ENCODE data around the gene MAP1S. TPM values are rescaled to one million over a fixed set of nuclear protein-coding genes. Genes with fewer than 3 reads are reported as not detected.

MAP1S gene, protein sequence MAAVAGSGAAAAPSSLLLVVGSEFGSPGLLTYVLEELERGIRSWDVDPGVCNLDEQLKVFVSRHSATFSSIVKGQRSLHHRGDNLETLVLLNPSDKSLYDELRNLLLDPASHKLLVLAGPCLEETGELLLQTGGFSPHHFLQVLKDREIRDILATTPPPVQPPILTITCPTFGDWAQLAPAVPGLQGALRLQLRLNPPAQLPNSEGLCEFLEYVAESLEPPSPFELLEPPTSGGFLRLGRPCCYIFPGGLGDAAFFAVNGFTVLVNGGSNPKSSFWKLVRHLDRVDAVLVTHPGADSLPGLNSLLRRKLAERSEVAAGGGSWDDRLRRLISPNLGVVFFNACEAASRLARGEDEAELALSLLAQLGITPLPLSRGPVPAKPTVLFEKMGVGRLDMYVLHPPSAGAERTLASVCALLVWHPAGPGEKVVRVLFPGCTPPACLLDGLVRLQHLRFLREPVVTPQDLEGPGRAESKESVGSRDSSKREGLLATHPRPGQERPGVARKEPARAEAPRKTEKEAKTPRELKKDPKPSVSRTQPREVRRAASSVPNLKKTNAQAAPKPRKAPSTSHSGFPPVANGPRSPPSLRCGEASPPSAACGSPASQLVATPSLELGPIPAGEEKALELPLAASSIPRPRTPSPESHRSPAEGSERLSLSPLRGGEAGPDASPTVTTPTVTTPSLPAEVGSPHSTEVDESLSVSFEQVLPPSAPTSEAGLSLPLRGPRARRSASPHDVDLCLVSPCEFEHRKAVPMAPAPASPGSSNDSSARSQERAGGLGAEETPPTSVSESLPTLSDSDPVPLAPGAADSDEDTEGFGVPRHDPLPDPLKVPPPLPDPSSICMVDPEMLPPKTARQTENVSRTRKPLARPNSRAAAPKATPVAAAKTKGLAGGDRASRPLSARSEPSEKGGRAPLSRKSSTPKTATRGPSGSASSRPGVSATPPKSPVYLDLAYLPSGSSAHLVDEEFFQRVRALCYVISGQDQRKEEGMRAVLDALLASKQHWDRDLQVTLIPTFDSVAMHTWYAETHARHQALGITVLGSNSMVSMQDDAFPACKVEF
- total RNA-seq (10 to 100 TPM; 33.4 to 63.1 (median 45.6) TPM), polyA plus RNA-seq (10 to 100 TPM; 15.0 to 15.9 (median 15.0) TPM)
- long read RNA-seq, donor 1, partial matches to known transcripts, result 8 of 13 reads
- long read RNA-seq, donor 1, other reads (novel, unspliced or antisense), result 0 of 13 reads
- long read RNA-seq, donor 2, partial matches to known transcripts, result 5 of 9 reads
- long read RNA-seq, donor 2, other reads (novel, unspliced or antisense), result 0 of 9 reads

DNA sequence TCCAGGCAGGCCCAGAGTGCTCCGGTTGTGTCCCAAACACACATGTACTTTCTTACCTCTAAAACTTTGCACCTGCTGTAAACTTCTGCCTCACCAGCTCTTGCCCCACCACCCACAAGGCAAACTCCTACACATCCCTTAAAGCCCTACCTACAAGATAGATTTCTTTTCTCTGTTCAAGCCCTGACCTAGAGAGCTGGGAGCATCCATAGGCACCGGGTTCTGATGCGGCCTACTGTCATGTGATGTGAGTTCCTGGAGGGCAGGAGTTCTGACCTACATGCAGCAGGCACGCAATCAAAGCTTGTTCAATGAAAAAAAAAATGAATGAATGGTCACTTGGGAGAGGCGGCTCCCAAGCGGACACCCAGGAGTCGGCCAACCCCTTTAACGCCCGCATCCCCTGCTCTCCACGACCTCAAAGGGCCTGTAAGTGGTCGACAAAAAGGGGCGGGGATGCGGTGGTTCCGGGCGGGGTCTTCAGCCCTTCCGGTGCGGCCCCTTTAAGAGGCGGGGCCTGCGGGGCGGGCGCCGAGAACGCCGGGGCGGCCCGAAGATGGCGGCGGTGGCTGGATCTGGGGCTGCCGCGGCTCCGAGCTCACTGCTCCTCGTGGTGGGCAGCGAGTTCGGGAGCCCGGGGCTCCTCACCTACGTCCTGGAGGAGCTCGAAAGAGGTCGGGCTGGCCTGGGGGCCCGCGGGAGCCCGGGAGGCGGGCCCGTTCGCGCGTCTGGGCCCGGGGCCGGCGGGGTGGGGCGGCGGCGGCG, at the start of gene MAP1S:
Gene MAP1S, plus strand, starts transcription at position 534 of the 765 bp plus-strand sequence. Its CDS starts 23 bp downstream, at position 557.
- TF ChIP-seq, protein P1, sequence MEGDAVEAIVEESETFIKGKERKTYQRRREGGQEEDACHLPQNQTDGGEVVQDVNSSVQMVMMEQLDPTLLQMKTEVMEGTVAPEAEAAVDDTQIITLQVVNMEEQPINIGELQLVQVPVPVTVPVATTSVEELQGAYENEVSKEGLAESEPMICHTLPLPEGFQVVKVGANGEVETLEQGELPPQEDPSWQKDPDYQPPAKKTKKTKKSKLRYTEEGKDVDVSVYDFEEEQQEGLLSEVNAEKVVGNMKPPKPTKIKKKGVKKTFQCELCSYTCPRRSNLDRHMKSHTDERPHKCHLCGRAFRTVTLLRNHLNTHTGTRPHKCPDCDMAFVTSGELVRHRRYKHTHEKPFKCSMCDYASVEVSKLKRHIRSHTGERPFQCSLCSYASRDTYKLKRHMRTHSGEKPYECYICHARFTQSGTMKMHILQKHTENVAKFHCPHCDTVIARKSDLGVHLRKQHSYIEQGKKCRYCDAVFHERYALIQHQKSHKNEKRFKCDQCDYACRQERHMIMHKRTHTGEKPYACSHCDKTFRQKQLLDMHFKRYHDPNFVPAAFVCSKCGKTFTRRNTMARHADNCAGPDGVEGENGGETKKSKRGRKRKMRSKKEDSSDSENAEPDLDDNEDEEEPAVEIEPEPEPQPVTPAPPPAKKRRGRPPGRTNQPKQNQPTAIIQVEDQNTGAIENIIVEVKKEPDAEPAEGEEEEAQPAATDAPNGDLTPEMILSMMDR (IDR thresholded peaks at IDR 0.05 in 8 of 11, conservative IDR thresholded peaks at IDR 0.05 in 3 of 11), result no peak
- TF ChIP-seq POLR2AphosphoS5 (IDR thresholded peaks at IDR 0.05), result peak; percentile 86 to 91 (median 87)
- peak in 2 of 3 donors; percentile 25 to 41 for TF ChIP-seq POLR2A (IDR thresholded peaks at IDR 0.05)
- WGBS, 5 donors, result 2 to 6% (median 3%) methylated on average over 17 to 53 of the region's 53 CpGs
- intact Hi-C loops (cut with DNase I; ENCODE audit: low total_unique reads), result no loop called here
- H3K36me3 ChIP-seq, result peaks cover 0 to 22% (median 8%) of the 10 kb centered on the region in 6 donors
- peak; percentile 91 for DNase-seq
- H3K4me3 ChIP-seq, result peak within 1 kb of the TSS; percentile 63 to 98 (median 91)
- peaks cover 37 to 78% (median 62%) of the 10 kb centered on the region in 6 donors for H3K4me1 ChIP-seq
- no peaks in the 10 kb centered on the region for H3K9me3 ChIP-seq
- H3K27ac ChIP-seq, result peak within 1 kb of the TSS; percentile 60 to 90 (median 80)
- no peaks in the 10 kb centered on the region for H3K27me3 ChIP-seq (replicated peaks in 1 of 7)

DNA sequence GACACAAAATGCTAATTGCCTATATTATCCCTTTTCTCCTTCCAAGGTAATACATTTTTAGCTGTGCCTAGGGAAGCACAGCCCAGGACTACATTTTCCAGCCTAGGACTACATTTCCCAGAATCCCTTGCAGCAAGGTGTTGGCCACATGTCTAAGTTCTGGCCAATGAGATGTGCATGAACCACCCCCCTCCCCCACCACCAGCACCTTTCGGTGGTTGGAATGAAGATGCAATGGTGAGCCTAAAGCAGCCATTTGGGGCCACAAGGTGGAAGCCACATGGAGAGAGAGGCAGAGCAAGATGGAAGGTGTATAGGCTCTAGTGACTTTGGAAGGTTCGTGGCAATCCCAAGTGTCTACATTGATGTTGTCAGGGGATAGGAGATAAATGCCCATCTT, 47.4 kb upstream of the MAP1S start:
- Histone ChIP-seq H3K36me3 (no peaks in the 10 kb centered on the region), H3K27me3 (replicated peaks in 1 of 7) (peaks cover 0 to 19% (median 0%) of the 10 kb centered on the region in 7 donors), H3K4me3 (no peak overlapping the region), H3K27ac (no peak overlapping the region), H3K9me3 (no peaks in the 10 kb centered on the region), H3K4me1 (peaks cover 0 to 6% (median 0%) of the 10 kb centered on the region in 6 donors)
- intact Hi-C loops (cut with DNase I; ENCODE audit: low total_unique reads), result no loop called here
- TF ChIP-seq POLR2AphosphoS5 (IDR thresholded peaks at IDR 0.05) (no peak), POLR2A (IDR thresholded peaks at IDR 0.05) (no peak)
- TF ChIP-seq, protein P1 (IDR thresholded peaks at IDR 0.05 in 8 of 11, conservative IDR thresholded peaks at IDR 0.05 in 3 of 11), result no peak
- DNase-seq, result no peak
- WGBS, 5 donors, result 65 to 77% (median 72%) methylated on average over 2 of the region's 2 CpGs

DNA sequence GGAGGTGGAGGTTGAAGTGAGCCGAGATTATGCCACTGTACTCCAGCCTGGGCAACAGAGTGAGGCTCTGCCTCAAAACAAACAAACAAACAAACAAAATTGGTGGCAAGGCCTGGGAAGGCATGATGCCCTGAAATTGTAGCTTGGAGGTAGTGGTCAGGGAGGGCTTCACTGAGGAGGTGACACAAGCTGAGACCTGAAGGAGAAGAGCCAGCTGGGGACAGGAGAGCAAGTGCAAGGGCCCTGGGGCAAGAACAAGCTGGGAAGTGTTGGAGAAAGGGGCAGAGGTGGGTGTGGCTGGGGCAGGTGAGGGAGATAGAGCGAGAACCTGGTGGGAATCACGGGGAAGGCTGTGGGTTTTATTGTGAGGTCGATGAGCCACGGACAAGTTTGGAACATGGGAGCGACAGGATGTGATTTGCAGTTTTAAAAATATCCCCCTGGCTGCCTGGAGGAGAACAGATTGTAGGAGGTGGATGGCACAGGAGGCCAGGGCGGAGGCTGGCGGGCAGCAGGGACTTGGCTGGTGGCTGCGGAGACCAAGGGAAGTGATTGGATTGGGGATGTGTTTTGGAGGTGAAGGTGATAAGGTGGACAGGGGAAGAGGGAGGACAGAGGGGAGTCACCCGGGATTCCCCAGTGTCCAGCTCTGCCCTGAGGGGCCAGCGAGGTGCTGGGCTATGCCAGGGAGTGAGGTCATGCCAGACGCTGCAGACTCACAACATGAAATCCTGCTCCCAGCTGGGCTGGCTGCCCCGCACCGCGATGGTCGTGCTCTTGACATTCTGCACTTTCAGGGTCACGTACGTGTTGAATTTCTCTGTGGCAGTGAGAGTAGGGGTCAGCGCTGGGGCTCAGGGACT, 45.1 kb upstream of the MAP1S start:
- TF ChIP-seq POLR2AphosphoS5 (IDR thresholded peaks at IDR 0.05) (no peak), POLR2A (IDR thresholded peaks at IDR 0.05) (no peak)
- TF ChIP-seq, protein P1 (IDR thresholded peaks at IDR 0.05 in 8 of 11, conservative IDR thresholded peaks at IDR 0.05 in 3 of 11), result no peak
- 57 to 71% (median 63%) methylated on average over 18 to 19 of the region's 19 CpGs for WGBS, 5 donors
- DNase-seq, result no peak
- Histone ChIP-seq H3K4me3 (no peak overlapping the region), H3K4me1 (peaks cover 0 to 6% (median 0%) of the 10 kb centered on the region in 6 donors), H3K27ac (no peak overlapping the region), H3K27me3 (replicated peaks in 1 of 7) (peaks cover 0 to 41% (median 0%) of the 10 kb centered on the region in 7 donors), H3K9me3 (no peaks in the 10 kb centered on the region), H3K36me3 (no peaks in the 10 kb centered on the region)
- intact Hi-C loops (cut with DNase I; ENCODE audit: low total_unique reads), result no loop called here

Data from spleen (tissue), 13 donors.